WTC11 (cell line): Measurements from ENCODE around the gene TRAPPC8. TPM values are rescaled to one million over a fixed set of nuclear protein-coding genes. Genes with fewer than 3 reads are reported as not detected.

Source experiments
- ATAC-seq: fragments of 200-7000 bp; cut with Tn5 transposase; 2 replicates; pipeline ENCODE4 v1.10.0; 2021; ENCODE audit warnings: mild to moderate bottlenecking, moderate library complexity
- CTCF ChIA-PET: fragments of 300-600 bp; sonication (Branson Sonifier 250); formaldehyde crosslinking; loops from one replicate; lab custom pipeline; 2021; ENCODE audit warnings: antibody characterized with exemption; lab: Charles Lee
- POLR2A ChIA-PET: fragments of 350-600 bp; sonication (Branson Sonifier 250); formaldehyde crosslinking; loops from one replicate; lab custom pipeline; 2021; ENCODE audit warnings: antibody characterized with exemption; lab: Charles Lee
- DNase-seq: peaks from one replicate; pipeline ENCODE4 v3.0.0; 2021; ENCODE audit warnings: low spot score
- H3K27ac Mint-ChIP-seq: 2 replicates; pipeline ENCODE4 v1.8.0; 2021; ENCODE audit warnings: mixed read lengths
- H3K27me3 Mint-ChIP-seq: 2 replicates; pipeline ENCODE4 v1.8.0; 2021; ENCODE audit warnings: low read depth, mild to moderate bottlenecking, moderate library complexity, mixed read lengths
- H3K36me3 Mint-ChIP-seq: 2 replicates; pipeline ENCODE4 v1.8.0; 2021; ENCODE audit warnings: mixed read lengths
- H3K4me1 Mint-ChIP-seq: 2 replicates; pipeline ENCODE4 v1.8.0; 2022; ENCODE audit warnings: mixed read lengths
- H3K4me3 Mint-ChIP-seq: 2 replicates; pipeline ENCODE4 v1.8.0; 2021; ENCODE audit warnings: mild to moderate bottlenecking, moderate library complexity, mixed read lengths
- H3K9me3 Mint-ChIP-seq: 2 replicates; pipeline ENCODE4 v1.8.0; 2021; ENCODE audit warnings: mixed read lengths
- CREM ChIP-seq: sonication (generic); formaldehyde crosslinking; IDR thresholded peaks from 2 replicates; pipeline ENCODE4 v1.8.1; 2022; ENCODE audit warnings: mild to moderate bottlenecking, missing genetic modification reagents, moderate library complexity
- ETV6 ChIP-seq: sonication (generic); formaldehyde crosslinking; IDR thresholded peaks from 2 replicates; pipeline ENCODE4 v1.8.1; 2022; ENCODE audit warnings: mild to moderate bottlenecking, missing genetic modification reagents
- FOXJ3 ChIP-seq: sonication (generic); formaldehyde crosslinking; IDR thresholded peaks from 2 replicates; pipeline ENCODE4 v1.9.0; 2021; ENCODE audit warnings: missing genetic modification reagents, mild to moderate bottlenecking, borderline replicate concordance
- JAZF1 ChIP-seq: fragments of 250-450 bp; sonication (Bioruptor Pico); IDR thresholded peaks from 2 replicates; pipeline ENCODE4 v1.9.0; 2021; ENCODE audit warnings: moderate library complexity, mild to moderate bottlenecking, inconsistent platforms
- JUN ChIP-seq: sonication (generic); formaldehyde crosslinking; IDR thresholded peaks from 2 replicates; pipeline ENCODE4 v1.8.0; 2023; ENCODE audit warnings: mild to moderate bottlenecking, missing genetic modification reagents
- MXD4 ChIP-seq: fragments of 250-450 bp; sonication (Bioruptor Pico); IDR thresholded peaks from 2 replicates; pipeline ENCODE4 v1.8.0; 2021; ENCODE audit warnings: mild to moderate bottlenecking, moderate library complexity, borderline replicate concordance
- NFATC4 ChIP-seq: fragments of 250-450 bp; sonication (Bioruptor Pico); IDR thresholded peaks from 2 replicates; pipeline ENCODE4 v1.9.0; 2021; ENCODE audit warnings: mild to moderate bottlenecking
- NFYB ChIP-seq: sonication (generic); formaldehyde crosslinking; conservative IDR thresholded peaks from 2 replicates; pipeline ENCODE4 v1.8.0; 2022; ENCODE audit warnings: low read depth, missing genetic modification reagents
- RORB ChIP-seq: fragments of 250-450 bp; sonication (Bioruptor Pico); IDR thresholded peaks from 2 replicates; pipeline ENCODE4 v1.9.0; 2021; ENCODE audit warnings: mild to moderate bottlenecking
- ZBTB21 ChIP-seq: sonication (generic); formaldehyde crosslinking; IDR thresholded peaks from 2 replicates; pipeline ENCODE4 v1.8.1; 2023; ENCODE audit warnings: mild to moderate bottlenecking, missing genetic modification reagents, borderline replicate concordance
- total RNA-seq: library from RNA; stranded (reverse); gene quantifications from 3 replicates; pipeline ENCODE4 v1.2.3, GENCODE V29; 2021
- TF ChIP-seq, protein P1 (sequence below): sonication (generic); formaldehyde crosslinking; conservative IDR thresholded peaks from 2 replicates; pipeline ENCODE4 v1.8.1; 2023; ENCODE audit warnings: mild to moderate bottlenecking, low read depth, missing genetic modification reagents, moderate library complexity
- TF ChIP-seq, protein P2 (sequence below): fragments of 250-450 bp; sonication (Bioruptor Pico); IDR thresholded peaks from 2 replicates; pipeline ENCODE4 v1.9.0; 2021; ENCODE audit warnings: mild to moderate bottlenecking
- TF ChIP-seq, protein P3 (sequence below): sonication (generic); formaldehyde crosslinking; IDR thresholded peaks from 2 replicates; pipeline ENCODE4 v1.8.1; 2022; ENCODE audit warnings: low read depth, missing genetic modification reagents, borderline replicate concordance
- TF ChIP-seq, protein P4 (sequence below): sonication (generic); formaldehyde crosslinking; IDR thresholded peaks from 2 replicates; pipeline ENCODE4 v1.8.1; 2023; ENCODE audit warnings: mild to moderate bottlenecking, missing genetic modification reagents, moderate library complexity
- TF ChIP-seq, protein P5 (sequence below): fragments of 250-450 bp; sonication (Bioruptor Pico); IDR thresholded peaks from 2 replicates; pipeline ENCODE4 v1.9.0; 2021; ENCODE audit warnings: mild to moderate bottlenecking, borderline replicate concordance
- TF ChIP-seq, protein P6 (sequence below): sonication (generic); formaldehyde crosslinking; IDR thresholded peaks from 2 replicates; pipeline ENCODE4 v1.8.0; 2022; ENCODE audit warnings: mild to moderate bottlenecking, missing genetic modification reagents
- TF ChIP-seq, protein P7 (sequence below): sonication (generic); formaldehyde crosslinking; IDR thresholded peaks from 2 replicates; pipeline ENCODE4 v1.8.1; 2022; ENCODE audit warnings: low read depth, mild to moderate bottlenecking, moderate library complexity, missing genetic modification reagents, borderline replicate concordance

Gene TRAPPC8
- total RNA-seq, 1 experiment from 2014 or later: 56.3 TPM

DNA sequence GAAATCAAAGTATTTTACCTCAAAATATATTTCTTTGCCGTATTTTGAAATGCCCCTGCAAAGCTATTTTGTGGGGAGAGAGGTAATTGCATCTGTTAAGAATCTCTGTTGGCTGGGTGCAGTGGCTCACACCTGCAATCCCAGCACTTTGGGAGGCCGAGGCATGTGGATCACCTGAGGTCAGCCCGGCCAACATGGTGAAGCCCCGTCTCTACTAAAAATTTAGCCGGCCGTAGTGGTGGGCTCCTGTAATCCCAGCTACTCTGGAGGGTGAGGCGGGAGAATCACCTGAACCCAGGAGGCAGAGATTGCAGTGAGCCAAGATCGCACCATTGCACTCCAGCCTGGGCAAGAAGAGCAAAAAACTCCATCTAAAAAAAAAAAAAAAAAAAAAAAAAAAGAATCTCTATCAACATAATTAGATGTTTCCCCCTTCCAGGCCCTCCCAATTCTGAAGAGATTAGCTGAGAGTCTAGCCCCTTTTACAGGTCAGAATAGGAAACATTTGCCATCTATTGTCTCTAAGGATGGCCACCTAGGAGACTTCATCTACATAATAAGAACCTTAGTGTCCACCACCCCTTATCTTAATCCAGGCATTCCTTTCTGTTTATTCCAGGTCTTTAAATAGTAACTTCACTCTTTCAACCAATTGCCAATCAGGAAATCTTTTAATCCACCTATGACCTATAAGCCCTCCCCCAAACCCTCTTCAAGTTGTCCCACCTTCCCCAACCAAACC lies 3.5 kb upstream of the TRAPPC8 start (continued):
- TF ChIP-seq, protein P1, sequence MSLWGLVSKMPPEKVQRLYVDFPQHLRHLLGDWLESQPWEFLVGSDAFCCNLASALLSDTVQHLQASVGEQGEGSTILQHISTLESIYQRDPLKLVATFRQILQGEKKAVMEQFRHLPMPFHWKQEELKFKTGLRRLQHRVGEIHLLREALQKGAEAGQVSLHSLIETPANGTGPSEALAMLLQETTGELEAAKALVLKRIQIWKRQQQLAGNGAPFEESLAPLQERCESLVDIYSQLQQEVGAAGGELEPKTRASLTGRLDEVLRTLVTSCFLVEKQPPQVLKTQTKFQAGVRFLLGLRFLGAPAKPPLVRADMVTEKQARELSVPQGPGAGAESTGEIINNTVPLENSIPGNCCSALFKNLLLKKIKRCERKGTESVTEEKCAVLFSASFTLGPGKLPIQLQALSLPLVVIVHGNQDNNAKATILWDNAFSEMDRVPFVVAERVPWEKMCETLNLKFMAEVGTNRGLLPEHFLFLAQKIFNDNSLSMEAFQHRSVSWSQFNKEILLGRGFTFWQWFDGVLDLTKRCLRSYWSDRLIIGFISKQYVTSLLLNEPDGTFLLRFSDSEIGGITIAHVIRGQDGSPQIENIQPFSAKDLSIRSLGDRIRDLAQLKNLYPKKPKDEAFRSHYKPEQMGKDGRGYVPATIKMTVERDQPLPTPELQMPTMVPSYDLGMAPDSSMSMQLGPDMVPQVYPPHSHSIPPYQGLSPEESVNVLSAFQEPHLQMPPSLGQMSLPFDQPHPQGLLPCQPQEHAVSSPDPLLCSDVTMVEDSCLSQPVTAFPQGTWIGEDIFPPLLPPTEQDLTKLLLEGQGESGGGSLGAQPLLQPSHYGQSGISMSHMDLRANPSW (CRISPR knock-in tag): no peak
- TF ChIP-seq NFATC4 (CRISPR knock-in tag) (no peak), JAZF1 (CRISPR knock-in tag) (no peak), JUN (CRISPR knock-in tag) (no peak), NFYB (CRISPR knock-in tag) (no peak), MXD4 (CRISPR knock-in tag) (no peak), RORB (CRISPR knock-in tag) (no peak), ETV6 (CRISPR knock-in tag) (no peak)
- TF ChIP-seq, protein P2, sequence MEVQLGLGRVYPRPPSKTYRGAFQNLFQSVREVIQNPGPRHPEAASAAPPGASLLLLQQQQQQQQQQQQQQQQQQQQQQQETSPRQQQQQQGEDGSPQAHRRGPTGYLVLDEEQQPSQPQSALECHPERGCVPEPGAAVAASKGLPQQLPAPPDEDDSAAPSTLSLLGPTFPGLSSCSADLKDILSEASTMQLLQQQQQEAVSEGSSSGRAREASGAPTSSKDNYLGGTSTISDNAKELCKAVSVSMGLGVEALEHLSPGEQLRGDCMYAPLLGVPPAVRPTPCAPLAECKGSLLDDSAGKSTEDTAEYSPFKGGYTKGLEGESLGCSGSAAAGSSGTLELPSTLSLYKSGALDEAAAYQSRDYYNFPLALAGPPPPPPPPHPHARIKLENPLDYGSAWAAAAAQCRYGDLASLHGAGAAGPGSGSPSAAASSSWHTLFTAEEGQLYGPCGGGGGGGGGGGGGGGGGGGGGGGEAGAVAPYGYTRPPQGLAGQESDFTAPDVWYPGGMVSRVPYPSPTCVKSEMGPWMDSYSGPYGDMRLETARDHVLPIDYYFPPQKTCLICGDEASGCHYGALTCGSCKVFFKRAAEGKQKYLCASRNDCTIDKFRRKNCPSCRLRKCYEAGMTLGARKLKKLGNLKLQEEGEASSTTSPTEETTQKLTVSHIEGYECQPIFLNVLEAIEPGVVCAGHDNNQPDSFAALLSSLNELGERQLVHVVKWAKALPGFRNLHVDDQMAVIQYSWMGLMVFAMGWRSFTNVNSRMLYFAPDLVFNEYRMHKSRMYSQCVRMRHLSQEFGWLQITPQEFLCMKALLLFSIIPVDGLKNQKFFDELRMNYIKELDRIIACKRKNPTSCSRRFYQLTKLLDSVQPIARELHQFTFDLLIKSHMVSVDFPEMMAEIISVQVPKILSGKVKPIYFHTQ (CRISPR knock-in tag): no peak
- TF ChIP-seq, protein P3, sequence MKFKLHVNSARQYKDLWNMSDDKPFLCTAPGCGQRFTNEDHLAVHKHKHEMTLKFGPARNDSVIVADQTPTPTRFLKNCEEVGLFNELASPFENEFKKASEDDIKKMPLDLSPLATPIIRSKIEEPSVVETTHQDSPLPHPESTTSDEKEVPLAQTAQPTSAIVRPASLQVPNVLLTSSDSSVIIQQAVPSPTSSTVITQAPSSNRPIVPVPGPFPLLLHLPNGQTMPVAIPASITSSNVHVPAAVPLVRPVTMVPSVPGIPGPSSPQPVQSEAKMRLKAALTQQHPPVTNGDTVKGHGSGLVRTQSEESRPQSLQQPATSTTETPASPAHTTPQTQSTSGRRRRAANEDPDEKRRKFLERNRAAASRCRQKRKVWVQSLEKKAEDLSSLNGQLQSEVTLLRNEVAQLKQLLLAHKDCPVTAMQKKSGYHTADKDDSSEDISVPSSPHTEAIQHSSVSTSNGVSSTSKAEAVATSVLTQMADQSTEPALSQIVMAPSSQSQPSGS (CRISPR knock-in tag): no peak

DNA sequence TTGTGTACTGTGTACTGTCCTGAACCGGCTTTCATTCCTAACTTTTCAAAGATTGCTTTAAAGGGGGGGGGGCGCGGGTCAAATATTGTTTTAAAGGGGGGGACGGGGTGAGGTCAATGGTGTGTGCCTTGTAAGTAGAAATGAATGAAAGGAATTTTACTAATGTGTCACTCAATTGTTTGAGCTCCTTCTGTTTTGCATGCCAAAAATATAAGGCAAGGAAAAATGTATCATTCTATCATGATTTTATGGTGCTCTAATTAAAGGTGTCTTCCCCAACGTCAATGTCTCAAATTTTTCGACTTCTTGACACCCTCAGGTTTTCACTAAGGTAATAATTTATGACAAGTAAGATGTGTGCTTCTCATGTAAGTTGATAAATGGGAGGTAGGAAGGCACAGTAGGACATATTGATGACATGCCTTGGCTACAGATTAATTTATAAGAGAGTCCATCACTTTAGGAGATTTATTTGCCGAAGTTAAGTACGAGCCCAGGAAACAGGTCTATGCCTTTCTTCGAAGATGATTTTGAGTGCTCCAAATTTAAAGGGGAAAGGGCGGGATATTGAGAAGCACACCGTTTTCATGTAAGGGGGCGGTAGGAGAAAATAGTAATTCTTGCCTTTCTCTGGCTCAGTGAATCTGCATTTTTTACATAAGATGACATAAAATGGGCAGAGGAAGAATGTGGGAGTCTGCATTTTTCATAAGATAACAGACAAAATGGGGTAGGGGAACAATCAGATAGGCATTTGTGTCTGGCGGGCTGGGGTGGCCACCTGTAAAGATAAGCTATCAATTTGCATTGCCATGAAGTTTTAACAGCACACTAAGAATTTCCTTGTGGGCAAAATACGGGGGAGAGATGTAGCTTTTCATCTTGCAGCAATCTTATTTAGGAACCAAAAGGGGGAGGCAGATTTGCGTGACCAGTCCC lies 1.2 kb upstream of the TRAPPC8 start:
- H3K27me3 Mint-ChIP-seq: no peaks in the 10 kb centered on the region
- CTCF ChIA-PET: interaction anchor here (1.5 to 4.1 kb wide), 3 partner anchors 8 to 221 kb away, joined by 6 to 34 read pairs (median 8); no protein-coding TSS in a partner anchor
- H3K4me1 Mint-ChIP-seq: peaks cover 53% of the 10 kb centered on the region
- H3K4me3 Mint-ChIP-seq: peak overlapping the region; percentile 100
- POLR2A ChIA-PET: interaction anchor here (0.8 to 1.7 kb wide), 5 partner anchors 75 to 257 kb away, joined by 3 to 10 read pairs (median 6); partner anchors contain the start of genes RNF125 and RNF138
- ATAC-seq (no peak), DNase-seq (no peak)
- peaks cover 4% of the 10 kb centered on the region; the same call in 1 of the 2 replicates for H3K9me3 Mint-ChIP-seq
- peaks cover 5% of the 10 kb centered on the region; the same call in 1 of the 2 replicates for H3K36me3 Mint-ChIP-seq
- peak overlapping the region; percentile 96 for H3K27ac Mint-ChIP-seq
- TF ChIP-seq, protein P4, sequence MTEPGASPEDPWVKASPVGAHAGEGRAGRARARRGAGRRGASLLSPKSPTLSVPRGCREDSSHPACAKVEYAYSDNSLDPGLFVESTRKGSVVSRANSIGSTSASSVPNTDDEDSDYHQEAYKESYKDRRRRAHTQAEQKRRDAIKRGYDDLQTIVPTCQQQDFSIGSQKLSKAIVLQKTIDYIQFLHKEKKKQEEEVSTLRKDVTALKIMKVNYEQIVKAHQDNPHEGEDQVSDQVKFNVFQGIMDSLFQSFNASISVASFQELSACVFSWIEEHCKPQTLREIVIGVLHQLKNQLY (CRISPR knock-in tag): no peak
- no peak for TF ChIP-seq FOXJ3 (CRISPR knock-in tag)
- TF ChIP-seq JUN (CRISPR knock-in tag): no peak
- TF ChIP-seq, protein P5, sequence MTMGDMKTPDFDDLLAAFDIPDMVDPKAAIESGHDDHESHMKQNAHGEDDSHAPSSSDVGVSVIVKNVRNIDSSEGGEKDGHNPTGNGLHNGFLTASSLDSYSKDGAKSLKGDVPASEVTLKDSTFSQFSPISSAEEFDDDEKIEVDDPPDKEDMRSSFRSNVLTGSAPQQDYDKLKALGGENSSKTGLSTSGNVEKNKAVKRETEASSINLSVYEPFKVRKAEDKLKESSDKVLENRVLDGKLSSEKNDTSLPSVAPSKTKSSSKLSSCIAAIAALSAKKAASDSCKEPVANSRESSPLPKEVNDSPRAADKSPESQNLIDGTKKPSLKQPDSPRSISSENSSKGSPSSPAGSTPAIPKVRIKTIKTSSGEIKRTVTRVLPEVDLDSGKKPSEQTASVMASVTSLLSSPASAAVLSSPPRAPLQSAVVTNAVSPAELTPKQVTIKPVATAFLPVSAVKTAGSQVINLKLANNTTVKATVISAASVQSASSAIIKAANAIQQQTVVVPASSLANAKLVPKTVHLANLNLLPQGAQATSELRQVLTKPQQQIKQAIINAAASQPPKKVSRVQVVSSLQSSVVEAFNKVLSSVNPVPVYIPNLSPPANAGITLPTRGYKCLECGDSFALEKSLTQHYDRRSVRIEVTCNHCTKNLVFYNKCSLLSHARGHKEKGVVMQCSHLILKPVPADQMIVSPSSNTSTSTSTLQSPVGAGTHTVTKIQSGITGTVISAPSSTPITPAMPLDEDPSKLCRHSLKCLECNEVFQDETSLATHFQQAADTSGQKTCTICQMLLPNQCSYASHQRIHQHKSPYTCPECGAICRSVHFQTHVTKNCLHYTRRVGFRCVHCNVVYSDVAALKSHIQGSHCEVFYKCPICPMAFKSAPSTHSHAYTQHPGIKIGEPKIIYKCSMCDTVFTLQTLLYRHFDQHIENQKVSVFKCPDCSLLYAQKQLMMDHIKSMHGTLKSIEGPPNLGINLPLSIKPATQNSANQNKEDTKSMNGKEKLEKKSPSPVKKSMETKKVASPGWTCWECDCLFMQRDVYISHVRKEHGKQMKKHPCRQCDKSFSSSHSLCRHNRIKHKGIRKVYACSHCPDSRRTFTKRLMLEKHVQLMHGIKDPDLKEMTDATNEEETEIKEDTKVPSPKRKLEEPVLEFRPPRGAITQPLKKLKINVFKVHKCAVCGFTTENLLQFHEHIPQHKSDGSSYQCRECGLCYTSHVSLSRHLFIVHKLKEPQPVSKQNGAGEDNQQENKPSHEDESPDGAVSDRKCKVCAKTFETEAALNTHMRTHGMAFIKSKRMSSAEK (CRISPR knock-in tag): no peak
- TF ChIP-seq ZBTB21 (CRISPR knock-in tag): no peak
- TF ChIP-seq, protein P6, sequence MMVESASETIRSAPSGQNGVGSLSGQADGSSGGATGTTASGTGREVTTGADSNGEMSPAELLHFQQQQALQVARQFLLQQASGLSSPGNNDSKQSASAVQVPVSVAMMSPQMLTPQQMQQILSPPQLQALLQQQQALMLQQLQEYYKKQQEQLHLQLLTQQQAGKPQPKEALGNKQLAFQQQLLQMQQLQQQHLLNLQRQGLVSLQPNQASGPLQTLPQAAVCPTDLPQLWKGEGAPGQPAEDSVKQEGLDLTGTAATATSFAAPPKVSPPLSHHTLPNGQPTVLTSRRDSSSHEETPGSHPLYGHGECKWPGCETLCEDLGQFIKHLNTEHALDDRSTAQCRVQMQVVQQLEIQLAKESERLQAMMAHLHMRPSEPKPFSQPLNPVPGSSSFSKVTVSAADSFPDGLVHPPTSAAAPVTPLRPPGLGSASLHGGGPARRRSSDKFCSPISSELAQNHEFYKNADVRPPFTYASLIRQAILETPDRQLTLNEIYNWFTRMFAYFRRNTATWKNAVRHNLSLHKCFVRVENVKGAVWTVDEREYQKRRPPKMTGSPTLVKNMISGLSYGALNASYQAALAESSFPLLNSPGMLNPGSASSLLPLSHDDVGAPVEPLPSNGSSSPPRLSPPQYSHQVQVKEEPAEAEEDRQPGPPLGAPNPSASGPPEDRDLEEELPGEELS (CRISPR knock-in tag): no peak
- TF ChIP-seq, protein P7, sequence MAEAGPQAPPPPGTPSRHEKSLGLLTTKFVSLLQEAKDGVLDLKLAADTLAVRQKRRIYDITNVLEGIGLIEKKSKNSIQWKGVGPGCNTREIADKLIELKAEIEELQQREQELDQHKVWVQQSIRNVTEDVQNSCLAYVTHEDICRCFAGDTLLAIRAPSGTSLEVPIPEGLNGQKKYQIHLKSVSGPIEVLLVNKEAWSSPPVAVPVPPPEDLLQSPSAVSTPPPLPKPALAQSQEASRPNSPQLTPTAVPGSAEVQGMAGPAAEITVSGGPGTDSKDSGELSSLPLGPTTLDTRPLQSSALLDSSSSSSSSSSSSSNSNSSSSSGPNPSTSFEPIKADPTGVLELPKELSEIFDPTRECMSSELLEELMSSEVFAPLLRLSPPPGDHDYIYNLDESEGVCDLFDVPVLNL (CRISPR knock-in tag): no peak
- no peak for TF ChIP-seq CREM (CRISPR knock-in tag)
